Stimulated activated CD8-positive, alpha-beta memory T cell treated with anti-CD3 and anti-CD28 coated beads, Interleukin-12 subunit alpha, Interleukin-12 subunit beta, amount 100 ng/mL, for 1 hour (primary cell): Measurements from ENCODE around the gene NANOS2.
"Not testable (repeated sequence)": the region's sequence is repeated elsewhere in the genome, so short reads cannot be mapped to it uniquely, and the experiment has no call there.

Source experiments
- DNase-seq: peaks from one replicate; pipeline ENCODE4 v3.0.0-alpha.2; 2020; ENCODE audit warnings: low read depth

The NANOS2 gene

GRCh38 chr19:45876411-45877197 is 38.0 kb downstream of the NANOS2 start:
- DNase-seq: no peak

GRCh38 chr19:45876161-45876410 is 38.5 kb downstream of the NANOS2 start:
- no peak for DNase-seq

- no peak for DNase-seq
These were observed 40.0 kb downstream of the NANOS2 start for GRCh38 chr19:45874620-45874966.

- no peak for DNase-seq
These were observed 41.3 kb downstream of the NANOS2 start for GRCh38 chr19:45873219-45873772.

- DNase-seq: no peak
These were observed 42.3 kb downstream of the NANOS2 start for GRCh38 chr19:45872095-45872919.

GRCh38 chr19:45870798-45871197 is 43.8 kb downstream of the NANOS2 start:
- no peak for DNase-seq

GRCh38 chr19:45867241-45867640 is 47.3 kb downstream of the NANOS2 start:
- DNase-seq: not testable (repeated sequence)

GRCh38 chr19:45866400-45867176 is 48.0 kb downstream of the NANOS2 start:
- DNase-seq: no peak

GRCh38 chr19:45865269-45865948 is 49.2 kb downstream of the NANOS2 start:
- DNase-seq: no peak

- DNase-seq: no peak
These were observed 49.9 kb downstream of the NANOS2 start for GRCh38 chr19:45864629-45865082.

- no peak for DNase-seq
These were observed 50.5 kb downstream of the NANOS2 start, which contains the start of gene FOXA3 for GRCh38 chr19:45863840-45864628. FOXA3 (plus strand) TSS chr19:45864326; CDS start chr19:45864457, 131 bp downstream.

GRCh38 chr19:45863335-45863839 is 51.2 kb downstream of the NANOS2 start:
- DNase-seq: no peak
